OCI-LY7 (cell line): ENCODE results near the gene LTV1. TPM values are rescaled to one million over a fixed set of nuclear protein-coding genes. Genes with fewer than 3 reads are reported as not detected.
"Not testable (repeated sequence)": the region's sequence is repeated elsewhere in the genome, so short reads cannot be mapped to it uniquely, and the experiment has no call there.

Experiments used
- BruUV-seq: library from RNA; stranded (reverse); fragments of 400-500 nt; replicated peaks from 2 replicates; lab custom pipeline; 2021; lab: Mats Ljungman, UMichigan
- CTCF ChIA-PET: fragments of 300-600 bp; sonication (Branson Sonifier 250); formaldehyde crosslinking; loops from one replicate; lab custom pipeline; 2022; ENCODE audit warnings: antibody characterized with exemption; ENCODE audit not compliant: unreplicated experiment; lab: Charles Lee
- POLR2A ChIA-PET: fragments of 300-600 bp; sonication (Branson Sonifier 250); formaldehyde crosslinking; loops from one replicate; lab custom pipeline; 2022; ENCODE audit warnings: antibody characterized with exemption; lab: Charles Lee
- DNase-seq: peaks from one replicate; pipeline ENCODE4 v3.0.0-alpha.2; 2015; ENCODE audit warnings: low spot score
- H2AFZ ChIP-seq: fragments of 200-600 bp; sonication (generic), shearing (Covaris generic); 2 replicates; pipeline ENCODE4 v1.6.1; 2014; ENCODE audit warnings: mild to moderate bottlenecking, antibody characterized with exemption, low read length, moderate library complexity
- H3K27ac ChIP-seq: fragments of 200-600 bp; sonication (generic); 2 replicates; pipeline ENCODE4 v1.5.1; 2014; ENCODE audit warnings: mixed run types, low read depth, mild to moderate bottlenecking, moderate library complexity, low read length, inconsistent platforms; ENCODE audit not compliant: poor library complexity, severe bottlenecking
- H3K36me3 ChIP-seq: fragments of 200-600 bp; sonication (generic); 2 replicates; pipeline ENCODE4 v1.6.1; 2014; ENCODE audit warnings: mild to moderate bottlenecking, antibody characterized with exemption, low read length, moderate library complexity, mixed read lengths; ENCODE audit not compliant: insufficient read depth
- H3K4me1 ChIP-seq: fragments of 200-600 bp; sonication (generic); 2 replicates; pipeline ENCODE4 v1.5.1; 2014; ENCODE audit warnings: mild to moderate bottlenecking, low read length; ENCODE audit not compliant: insufficient read depth, poor library complexity, severe bottlenecking
- H3K4me2 ChIP-seq: fragments of 200-600 bp; sonication (generic); 2 replicates; pipeline ENCODE4 v1.6.1; 2014; ENCODE audit warnings: mild to moderate bottlenecking, low read length
- H3K4me3 ChIP-seq: fragments of 200-600 bp; sonication (generic); 2 replicates; pipeline ENCODE4 v1.5.1; 2014; ENCODE audit warnings: mild to moderate bottlenecking, low read depth, low read length; ENCODE audit not compliant: poor library complexity, severe bottlenecking
- H3K79me2 ChIP-seq: fragments of 200-600 bp; sonication (generic); 2 replicates; pipeline ENCODE4 v1.6.1; 2016; ENCODE audit warnings: low read depth, mild to moderate bottlenecking, low read length, moderate library complexity, mixed read lengths; ENCODE audit not compliant: insufficient read depth
- H3K9me2 ChIP-seq: fragments of 200-600 bp; sonication (generic); 2 replicates; pipeline ENCODE4 v1.6.1; 2016; ENCODE audit warnings: mild to moderate bottlenecking, low read length, mixed read lengths; ENCODE audit not compliant: insufficient read depth
- H3K9me3 ChIP-seq: fragments of 200-600 bp; sonication (generic); 2 replicates; pipeline ENCODE4 v1.6.1; 2014; ENCODE audit warnings: mild to moderate bottlenecking, mixed run types, low read length, mixed read lengths
- H4K20me1 ChIP-seq: fragments of 200-600 bp; sonication (generic); 2 replicates; pipeline ENCODE4 v1.6.1; 2014; ENCODE audit warnings: mild to moderate bottlenecking, antibody characterized with exemption, low read length, moderate library complexity, mixed read lengths; ENCODE audit not compliant: insufficient read depth
- EZH2phosphoT487 ChIP-seq: fragments of 200-600 bp; sonication (generic); IDR thresholded peaks from 2 replicates; pipeline ENCODE4 v1.6.1; 2018; ENCODE audit warnings: low read depth, borderline replicate concordance, mild to moderate bottlenecking, mixed run types, antibody characterized with exemption, low read length, moderate library complexity, mixed read lengths
- intact Hi-C: fragments of 100-400 bp; cut with micrococcal nuclease; formaldehyde crosslinking; loops from one replicate; pipeline ENCODE4 v1.10.0; 2022; ENCODE audit not compliant: unreplicated experiment
- total RNA-seq, 2 experiments: library from RNA; depleted of rRNA in 1 of 2; stranded (reverse); fragments of >200 nt in 1 of 2; shearing (Covaris generic) in 1 of 2; gene quantifications; 2 replicates each; pipeline ENCODE4 v1.2.3, GENCODE V29; 2014 to 2022
- TF ChIP-seq, protein P1 (sequence below): fragments of 200-600 bp; sonication (generic); conservative IDR thresholded peaks from 2 replicates; pipeline ENCODE4 v1.5.1; 2014; ENCODE audit warnings: mild to moderate bottlenecking, antibody characterized with exemption, low read length, moderate library complexity, mixed read lengths

LTV1 gene
- total RNA-seq, 2 experiments from 2014 or later = 25.6 to 37.3 TPM

DNA sequence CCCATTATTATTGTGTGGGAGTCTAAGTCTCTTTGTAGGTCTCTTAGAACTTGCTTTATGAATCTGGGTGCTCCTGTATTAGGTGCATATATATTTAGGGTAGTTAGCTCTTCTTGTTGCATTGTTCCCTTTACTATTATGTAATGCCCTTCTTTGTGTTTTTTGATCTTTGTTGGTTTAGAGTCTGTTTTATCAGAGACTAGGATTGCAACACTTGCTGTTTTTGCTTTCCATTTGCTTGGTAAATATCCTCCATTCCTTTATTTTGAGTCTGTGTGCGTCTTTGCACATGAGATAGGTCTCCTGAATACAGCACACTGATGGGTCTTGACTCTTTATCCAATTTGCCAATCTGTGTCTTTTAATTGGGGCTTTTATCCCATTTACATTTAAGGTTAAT is 11.9 kb downstream of the LTV1 start:
- H3K4me2 ChIP-seq, BruUV-seq, H3K9me2 ChIP-seq, DNase-seq, H3K9me3 ChIP-seq, intact Hi-C loops, POLR2A ChIA-PET, H2AFZ ChIP-seq, CTCF ChIA-PET, H3K4me3 ChIP-seq, H3K27ac ChIP-seq, H3K4me1 ChIP-seq, H4K20me1 ChIP-seq: not testable (repeated sequence)
- H3K36me3 ChIP-seq = peaks cover 95% of the 10 kb centered on the region
- peaks cover 41% of the 10 kb centered on the region; the same call in 1 of the 2 replicates for H3K79me2 ChIP-seq

DNA sequence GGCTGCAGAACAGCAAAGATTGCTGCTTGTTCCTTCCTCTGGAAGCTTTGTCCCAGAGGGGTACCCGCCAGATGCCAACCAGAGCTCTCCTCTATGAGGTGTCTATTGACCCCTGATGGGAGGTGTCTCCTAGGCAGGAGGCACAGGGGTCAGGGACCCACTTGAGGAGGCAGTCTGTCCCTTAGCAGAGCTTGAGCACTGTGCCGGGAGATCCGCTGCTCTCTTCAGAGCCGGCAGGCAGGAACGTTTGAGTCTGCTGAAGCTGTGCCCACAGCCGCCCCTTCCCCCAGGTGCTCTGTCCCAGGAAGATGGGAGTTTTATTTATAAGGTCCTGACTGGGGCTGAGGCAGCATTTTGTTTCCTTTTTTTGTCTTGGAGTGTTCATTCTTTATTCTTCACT is 13.6 kb downstream of the LTV1 start:
- H3K4me3 ChIP-seq, POLR2A ChIA-PET, H4K20me1 ChIP-seq, H3K9me2 ChIP-seq, intact Hi-C loops, DNase-seq, H3K9me3 ChIP-seq, H3K27ac ChIP-seq, H3K4me2 ChIP-seq, H2AFZ ChIP-seq, H3K4me1 ChIP-seq, CTCF ChIA-PET, BruUV-seq: not testable (repeated sequence)
- Histone ChIP-seq H3K79me2 (peaks cover 24% of the 10 kb centered on the region; the same call in 1 of the 2 replicates), H3K36me3 (peaks cover 95% of the 10 kb centered on the region)

DNA sequence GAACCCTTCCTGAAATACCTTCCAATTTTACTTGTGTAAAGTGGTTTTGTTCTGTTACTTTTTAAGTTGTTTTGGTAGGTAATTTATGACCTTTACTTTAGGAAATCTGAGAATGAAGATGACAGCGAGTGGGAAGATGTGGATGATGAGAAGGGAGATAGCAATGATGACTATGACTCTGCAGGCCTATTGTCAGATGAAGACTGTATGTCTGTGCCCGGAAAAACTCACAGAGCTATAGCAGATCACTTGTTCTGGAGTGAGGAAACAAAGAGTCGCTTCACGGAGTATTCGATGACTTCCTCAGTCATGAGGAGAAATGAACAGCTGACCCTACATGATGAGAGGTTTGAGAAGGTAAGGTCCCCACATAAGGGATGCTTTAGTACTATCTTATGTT is 14.5 kb downstream of the LTV1 start:
- no peak overlapping the region for H3K4me3 ChIP-seq
- H4K20me1 ChIP-seq = no peaks in the 10 kb centered on the region
- no peak overlapping the region for H3K27ac ChIP-seq
- no peak for TF ChIP-seq EZH2phosphoT487
- TF ChIP-seq, protein P1, sequence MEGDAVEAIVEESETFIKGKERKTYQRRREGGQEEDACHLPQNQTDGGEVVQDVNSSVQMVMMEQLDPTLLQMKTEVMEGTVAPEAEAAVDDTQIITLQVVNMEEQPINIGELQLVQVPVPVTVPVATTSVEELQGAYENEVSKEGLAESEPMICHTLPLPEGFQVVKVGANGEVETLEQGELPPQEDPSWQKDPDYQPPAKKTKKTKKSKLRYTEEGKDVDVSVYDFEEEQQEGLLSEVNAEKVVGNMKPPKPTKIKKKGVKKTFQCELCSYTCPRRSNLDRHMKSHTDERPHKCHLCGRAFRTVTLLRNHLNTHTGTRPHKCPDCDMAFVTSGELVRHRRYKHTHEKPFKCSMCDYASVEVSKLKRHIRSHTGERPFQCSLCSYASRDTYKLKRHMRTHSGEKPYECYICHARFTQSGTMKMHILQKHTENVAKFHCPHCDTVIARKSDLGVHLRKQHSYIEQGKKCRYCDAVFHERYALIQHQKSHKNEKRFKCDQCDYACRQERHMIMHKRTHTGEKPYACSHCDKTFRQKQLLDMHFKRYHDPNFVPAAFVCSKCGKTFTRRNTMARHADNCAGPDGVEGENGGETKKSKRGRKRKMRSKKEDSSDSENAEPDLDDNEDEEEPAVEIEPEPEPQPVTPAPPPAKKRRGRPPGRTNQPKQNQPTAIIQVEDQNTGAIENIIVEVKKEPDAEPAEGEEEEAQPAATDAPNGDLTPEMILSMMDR = no peak
- no peaks in the 10 kb centered on the region for H3K9me3 ChIP-seq
- CTCF ChIA-PET = no interaction called here
- H3K9me2 ChIP-seq = no peaks in the 10 kb centered on the region
- no peaks in the 10 kb centered on the region for H3K4me1 ChIP-seq
- peaks cover 95% of the 10 kb centered on the region for H3K36me3 ChIP-seq
- no peak overlapping the region for H3K4me2 ChIP-seq
- H2AFZ ChIP-seq = no peak overlapping the region
- H3K79me2 ChIP-seq = peaks cover 15% of the 10 kb centered on the region; the same call in 1 of the 2 replicates
- POLR2A ChIA-PET = interaction anchor here (1.1 kb wide), 1 partner anchor 13 kb away, joined by 4 read pairs; no protein-coding TSS in a partner anchor
- DNase-seq = no peak
- intact Hi-C loops = no loop called here
- no TSS peak for BruUV-seq
